Epithelial cell of prostate (primary cell): ENCODE measurements around the gene HELZ.
"Not testable (repeated sequence)": the region's sequence is repeated elsewhere in the genome, so short reads cannot be mapped to it uniquely, and the experiment has no call there.

ENCODE experiments used
- DNase-seq: peaks from one replicate; pipeline ENCODE4 v3.0.0-alpha.2; 2011; ENCODE audit warnings: low read depth, low spot score
- H3K27ac ChIP-seq: fragments of 450-650 bp; 2 replicates; pipeline ENCODE4 v1.5.1; 2017; ENCODE audit warnings: mild to moderate bottlenecking

The HELZ gene

DNA sequence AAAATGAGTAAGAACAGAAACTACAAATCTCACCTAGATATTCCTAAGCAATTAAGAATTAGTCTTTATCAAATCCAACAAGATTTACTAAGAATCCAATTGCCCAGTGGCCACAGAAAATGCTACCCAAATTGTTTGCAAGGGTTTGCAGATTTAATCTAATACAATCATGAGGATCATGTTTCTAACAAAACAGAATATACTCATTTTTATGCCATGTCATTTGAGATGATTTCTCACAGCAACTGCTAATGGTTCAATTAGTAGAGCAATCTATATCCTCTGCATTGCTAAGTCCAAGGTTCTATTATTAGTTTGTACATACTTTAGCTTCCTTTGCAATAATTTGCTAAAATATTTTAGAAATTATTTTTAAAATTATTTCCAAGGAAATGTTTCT, 41.2 kb downstream of the HELZ start:
- H3K27ac ChIP-seq, result no peak overlapping the region
- no peak for DNase-seq

DNA sequence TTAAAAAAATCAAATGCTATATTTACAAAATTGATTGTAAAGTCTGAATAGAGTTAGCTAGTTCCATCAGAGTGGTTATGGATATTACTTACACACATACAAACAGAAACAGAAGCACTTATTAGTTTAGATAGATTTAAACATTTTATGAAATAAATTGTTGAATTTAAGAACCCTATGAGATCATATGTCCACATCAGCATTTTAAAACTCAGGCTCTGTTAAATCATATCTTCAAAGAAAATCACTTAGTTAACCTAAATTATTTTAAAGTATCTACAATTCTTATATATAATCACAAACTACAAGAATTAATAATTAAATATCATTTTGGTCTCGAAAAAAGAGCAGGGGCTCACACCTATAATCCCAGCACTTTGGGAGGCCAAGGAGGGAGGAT, 42.5 kb downstream of the HELZ start:
- H3K27ac ChIP-seq, result no peak overlapping the region
- no peak for DNase-seq

DNA sequence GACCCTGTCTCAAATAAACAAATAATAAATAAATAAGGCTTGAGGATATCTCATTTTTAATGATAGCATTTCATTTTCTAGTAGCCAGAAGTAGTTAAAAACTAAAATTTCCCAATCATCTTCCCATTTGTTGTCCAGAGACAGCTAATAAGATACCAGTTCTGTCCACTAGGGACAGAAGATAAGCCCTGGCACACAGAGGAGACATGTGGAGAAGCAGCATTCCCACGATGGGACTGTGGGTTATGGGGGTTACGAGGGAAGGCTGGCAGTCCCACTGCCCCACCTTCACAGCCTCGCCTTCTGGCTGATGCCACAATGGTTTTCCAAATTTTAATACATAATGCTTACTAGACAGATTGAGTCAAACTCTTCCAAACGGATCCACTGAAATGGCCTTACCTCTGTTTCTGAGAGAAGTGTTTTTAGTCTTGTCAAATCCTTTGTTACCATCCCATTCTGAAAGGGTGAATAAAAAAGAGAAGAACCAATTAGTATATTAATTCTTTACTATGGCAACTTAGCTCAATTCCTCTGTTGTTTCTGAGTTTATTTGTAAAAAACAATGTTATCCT, 44.2 kb downstream of the HELZ start:
- no peak overlapping the region for H3K27ac ChIP-seq
- DNase-seq, result no peak

DNA sequence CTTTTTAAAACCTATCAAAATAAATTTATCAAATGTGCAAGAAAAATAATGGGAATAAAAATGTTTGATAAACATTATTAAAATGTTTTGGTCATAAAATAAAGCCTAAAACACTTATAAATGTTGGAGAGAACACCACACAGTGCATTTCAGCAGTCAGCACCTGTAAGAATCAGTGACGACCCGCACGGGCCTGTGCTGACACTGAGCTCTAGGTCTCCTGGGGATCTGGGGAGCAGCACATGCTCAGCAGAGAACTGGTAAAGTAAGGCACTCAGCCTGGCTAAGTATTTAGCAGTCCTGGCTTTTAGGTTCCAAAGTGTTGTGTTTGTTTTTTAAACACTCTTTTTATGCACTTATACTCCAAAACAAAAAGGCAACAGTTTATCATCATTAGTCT, 46.9 kb downstream of the HELZ start:
- H3K27ac ChIP-seq, result no peak overlapping the region
- no peak for DNase-seq

DNA sequence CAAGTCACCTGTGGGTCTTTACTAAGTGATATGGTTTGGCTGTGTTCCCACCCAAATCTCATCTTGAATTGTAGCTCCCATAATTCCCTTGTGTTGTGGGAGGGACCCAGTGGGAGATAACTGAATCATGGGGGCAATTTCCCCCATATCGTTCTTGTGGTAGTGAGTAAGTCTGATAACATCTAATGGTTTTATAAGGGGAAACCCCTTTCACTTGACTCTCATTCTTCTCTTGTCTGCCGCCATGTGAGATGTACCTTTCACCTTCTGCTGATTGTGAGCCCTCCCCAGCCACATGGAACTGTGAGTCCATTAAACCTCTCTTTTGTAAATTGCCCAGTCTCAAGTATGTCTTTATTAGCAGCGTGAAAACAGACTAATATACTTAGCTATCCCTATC, 48.0 kb downstream of the HELZ start:
- not testable (repeated sequence) for H3K27ac ChIP-seq, DNase-seq

DNA sequence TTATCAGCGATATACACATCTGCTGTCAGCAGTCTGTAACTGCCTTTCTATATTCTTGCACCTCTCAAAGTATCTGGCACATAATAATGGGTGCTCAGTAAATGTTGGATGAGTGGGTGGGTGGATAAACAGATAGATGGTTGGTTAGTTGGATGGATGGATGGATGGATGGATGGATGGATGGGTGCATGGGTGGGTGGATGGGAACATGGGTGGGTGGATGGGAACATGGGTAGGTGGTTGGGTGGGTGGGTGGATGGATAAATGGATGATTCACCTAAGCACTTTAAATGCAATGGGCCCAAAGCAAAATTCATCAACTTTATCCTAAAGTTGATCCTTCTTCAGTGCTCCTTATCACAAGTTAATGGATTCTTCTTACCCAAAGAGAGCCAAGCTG, 48.6 kb downstream of the HELZ start:
- no peak for DNase-seq
- no peak overlapping the region for H3K27ac ChIP-seq

DNA sequence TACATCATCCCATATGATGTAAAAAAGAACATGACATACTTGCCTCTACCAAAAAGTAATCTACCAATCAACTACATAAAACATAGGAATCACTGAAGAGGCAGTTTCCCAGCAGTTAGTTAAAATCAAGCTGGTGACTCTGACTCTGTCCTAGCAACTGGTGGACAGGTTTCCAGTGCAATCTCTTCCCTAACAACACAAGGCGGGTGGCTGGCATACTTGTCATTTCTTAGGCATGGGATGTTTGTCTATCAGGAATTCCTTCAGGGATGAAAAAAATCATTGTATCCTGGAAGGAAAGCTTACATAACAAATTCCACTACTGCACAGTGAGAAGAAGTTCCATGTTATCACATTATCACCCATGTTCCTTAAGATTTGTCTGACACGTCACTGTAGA, 50.9 kb downstream of the HELZ start:
- no peak for DNase-seq
- H3K27ac ChIP-seq, result no peak overlapping the region

DNA sequence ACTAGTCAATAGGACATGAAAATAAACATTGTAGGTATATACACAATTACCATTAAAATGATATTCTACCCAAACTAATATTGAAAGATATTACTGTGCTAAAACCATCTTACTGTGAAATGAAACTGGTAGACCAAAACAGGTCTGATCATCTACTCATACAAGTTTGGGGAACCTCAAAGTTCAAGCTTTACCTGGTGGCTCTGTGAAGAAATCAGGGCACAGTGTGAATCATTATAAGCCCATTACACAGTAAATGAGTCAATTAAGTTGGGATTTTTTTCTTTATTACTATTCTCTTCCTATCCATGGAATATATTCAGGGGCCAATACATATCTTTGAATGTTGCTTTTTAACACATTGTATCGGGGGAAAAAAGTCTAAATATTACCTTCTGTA, 57.1 kb downstream of the HELZ start:
- DNase-seq, result no peak
- no peak overlapping the region for H3K27ac ChIP-seq

DNA sequence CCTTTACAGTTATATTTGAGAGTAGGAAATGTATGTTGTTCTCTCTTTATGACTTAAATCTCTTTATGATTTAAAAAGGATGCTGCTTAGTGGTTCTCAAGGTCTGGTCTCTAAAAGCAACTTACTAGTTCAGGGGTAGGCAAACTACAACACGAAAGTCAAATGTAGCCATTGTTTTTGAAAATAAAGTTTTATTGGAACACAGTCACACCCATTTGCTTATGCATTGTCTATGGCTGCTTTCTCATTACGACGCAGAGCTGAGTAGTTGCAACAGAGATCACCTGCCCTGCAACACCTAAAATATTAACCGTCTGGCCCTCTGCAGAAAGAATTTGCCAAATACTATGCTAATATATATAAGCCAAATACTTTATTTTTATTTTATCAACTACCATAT, 58.2 kb downstream of the HELZ start:
- no peak overlapping the region for H3K27ac ChIP-seq
- no peak for DNase-seq

DNA sequence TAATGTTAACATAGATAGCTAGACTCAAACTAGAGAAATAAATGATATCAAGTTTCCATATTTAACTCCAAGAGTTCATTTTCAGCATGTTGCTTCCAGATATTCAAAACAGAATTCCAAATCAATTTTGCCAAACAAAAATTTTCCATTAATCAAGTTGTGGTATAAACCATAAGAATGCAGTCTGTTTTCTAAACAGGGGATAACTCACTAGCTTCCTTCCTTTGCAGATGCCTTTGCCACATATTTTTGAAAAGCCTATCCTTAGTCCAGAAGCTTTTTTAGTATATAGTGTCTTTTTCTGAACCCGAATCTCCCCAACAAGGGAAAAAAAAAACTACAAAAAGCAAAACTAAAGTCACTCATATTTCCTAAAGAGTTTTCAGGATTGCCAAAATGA, 61.5 kb downstream of the HELZ start:
- DNase-seq, result no peak
- no peak overlapping the region for H3K27ac ChIP-seq

DNA sequence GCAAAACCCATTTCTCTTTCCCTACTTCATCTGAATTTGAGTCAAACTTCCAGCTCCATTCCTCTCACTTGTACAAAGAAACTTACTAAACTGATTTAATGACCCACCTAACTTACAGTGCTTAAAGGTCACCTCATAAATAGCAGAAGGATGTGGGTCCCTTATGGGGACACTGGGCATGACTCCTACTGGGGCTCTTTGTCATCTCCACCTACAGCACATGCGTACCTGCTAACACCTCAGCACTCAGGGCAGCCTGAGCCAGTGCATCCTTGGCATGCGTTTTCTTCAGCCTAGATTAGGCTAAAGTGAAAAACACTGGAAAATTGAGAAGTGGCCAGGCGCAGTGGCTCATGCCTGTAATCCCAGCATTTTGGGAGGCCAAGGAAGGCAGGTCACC, 63.2 kb downstream of the HELZ start:
- no peak overlapping the region for H3K27ac ChIP-seq
- DNase-seq, result no peak

DNA sequence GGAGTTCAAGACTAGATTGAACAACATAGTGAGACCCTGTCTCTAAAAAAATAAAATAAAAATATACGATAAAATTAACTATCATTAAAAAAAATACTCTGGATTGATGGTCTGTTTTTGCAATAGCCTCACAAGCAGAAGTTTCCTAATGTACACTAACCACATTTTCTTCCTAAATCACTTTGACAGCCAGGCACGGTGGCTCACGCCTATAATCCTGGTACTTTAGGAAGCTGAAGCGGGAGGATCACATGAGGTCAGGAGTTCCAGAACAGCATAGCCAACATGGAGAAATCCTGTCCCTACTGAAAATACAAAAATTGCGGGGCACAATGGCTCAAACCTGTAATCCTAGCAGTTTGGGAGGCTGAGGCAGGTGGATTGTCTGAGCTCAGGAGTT, 64.7 kb downstream of the HELZ start:
- DNase-seq, result no peak
- H3K27ac ChIP-seq, result no peak overlapping the region

DNA sequence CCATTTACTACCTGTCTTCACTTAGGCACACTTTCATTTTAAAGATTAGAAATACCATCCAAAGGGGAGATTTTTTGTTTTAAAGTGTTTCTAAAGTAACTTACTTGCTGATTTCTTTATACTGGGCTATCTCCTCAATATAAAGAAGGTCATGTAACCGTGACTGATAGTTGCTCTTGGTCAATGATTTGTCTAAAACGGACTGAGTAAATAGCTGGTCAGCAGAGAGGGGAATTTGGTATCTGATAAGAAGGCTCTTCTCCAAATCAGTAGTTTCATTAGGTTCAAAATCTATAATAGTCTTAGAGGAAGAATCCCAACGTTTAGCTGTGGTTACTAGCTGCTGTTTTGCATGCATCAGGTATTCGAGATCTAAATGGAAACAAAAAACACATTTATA, 66.4 kb downstream of the HELZ start:
- no peak overlapping the region for H3K27ac ChIP-seq
- no peak for DNase-seq

DNA sequence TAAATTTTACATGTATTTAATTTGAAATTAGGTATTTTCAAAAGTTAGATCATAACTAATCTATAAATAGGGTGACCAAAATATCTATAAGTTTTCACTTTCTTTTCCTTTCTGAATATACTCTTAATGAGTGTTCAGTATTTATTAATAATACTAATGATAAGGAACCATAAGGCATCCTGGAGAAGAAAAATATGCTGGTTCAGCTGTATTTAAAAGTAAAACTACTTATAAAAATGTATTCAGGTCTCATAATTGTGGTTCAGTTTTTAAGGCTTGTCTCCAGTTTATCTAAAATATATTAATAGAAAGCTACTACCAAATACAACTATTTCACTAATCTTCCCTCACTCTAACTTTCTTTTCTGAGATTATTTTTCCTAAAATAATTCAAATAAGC, 67.3 kb downstream of the HELZ start:
- no peak for DNase-seq
- H3K27ac ChIP-seq, result no peak overlapping the region

DNA sequence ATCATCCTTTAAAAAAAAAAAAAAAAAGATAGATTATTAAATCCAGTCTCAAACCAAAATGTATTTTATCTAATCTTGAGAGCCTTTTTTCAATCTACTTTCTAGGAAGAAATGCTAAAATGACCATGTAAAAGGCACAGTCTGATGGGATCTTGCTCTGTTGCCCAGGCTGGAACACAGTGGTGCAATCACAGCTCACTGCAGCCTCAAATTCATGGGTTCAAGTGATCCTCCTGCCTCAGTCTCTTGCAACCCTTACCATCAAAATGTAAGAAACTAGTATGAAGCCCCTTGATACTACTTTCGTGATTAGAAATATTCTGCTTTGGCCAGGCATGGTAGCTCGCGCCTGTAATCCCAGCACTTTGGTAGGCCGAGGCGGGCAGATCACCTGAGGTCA, 70.8 kb downstream of the HELZ start:
- no peak for DNase-seq
- no peak overlapping the region for H3K27ac ChIP-seq

DNA sequence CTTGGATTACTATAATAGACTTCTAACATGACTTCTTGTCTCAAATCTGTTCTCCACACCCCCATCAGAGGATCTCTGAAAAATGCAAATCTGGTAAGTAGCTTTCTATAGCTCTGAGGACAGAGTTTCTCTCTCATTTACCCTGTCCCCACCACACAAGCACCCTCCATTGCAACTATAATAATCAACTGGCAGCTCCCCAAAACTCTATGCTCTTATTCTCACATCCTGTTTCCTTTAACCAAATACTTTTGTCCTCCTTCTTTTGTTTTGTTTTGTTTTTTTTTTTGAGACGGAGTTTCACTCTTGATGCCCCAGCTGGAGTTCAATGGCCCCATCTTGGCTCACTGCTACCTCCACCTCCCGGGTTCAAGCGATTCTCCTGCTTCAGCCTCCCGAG, 73.4 kb downstream of the HELZ start:
- DNase-seq, result no peak
- H3K27ac ChIP-seq, result no peak overlapping the region

DNA sequence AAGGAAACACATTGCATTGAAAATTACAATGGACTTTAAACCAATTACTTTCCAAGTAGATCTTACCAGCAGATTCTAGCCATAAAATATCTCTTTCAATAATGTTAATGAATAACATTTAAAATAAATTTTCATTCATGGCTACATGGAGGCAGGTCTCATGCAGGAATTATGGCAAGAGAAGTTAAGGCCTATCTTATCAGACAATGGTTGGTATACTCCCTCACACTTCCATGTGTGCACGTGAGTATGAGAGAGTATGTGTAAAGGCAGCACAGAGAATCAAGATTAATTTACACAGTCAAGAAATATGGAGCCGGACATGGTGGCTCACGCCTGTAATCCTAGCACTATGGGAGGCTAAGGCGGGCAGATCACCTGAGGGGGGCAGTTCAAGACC, 76.5 kb downstream of the HELZ start:
- DNase-seq, result no peak
- no peak overlapping the region for H3K27ac ChIP-seq

DNA sequence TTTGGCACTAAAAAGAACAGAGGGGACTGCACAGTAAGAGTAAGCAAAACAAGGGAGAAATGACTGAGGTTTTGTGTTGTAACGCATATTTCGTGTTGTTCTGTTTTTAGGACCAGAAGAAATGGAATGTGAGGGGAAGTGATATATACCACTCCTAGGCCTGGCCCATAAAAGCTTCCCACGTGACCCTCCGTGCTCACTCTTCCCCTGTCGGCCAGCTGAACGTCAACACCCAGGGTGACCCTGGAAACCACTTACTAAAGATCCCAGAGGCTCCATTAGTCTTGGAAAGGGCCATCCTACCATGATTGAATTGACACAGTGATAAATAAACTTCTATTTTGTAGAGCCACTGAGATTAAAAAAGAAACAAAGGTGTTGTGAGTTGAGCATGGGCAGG, 79.8 kb downstream of the HELZ start:
- no peak overlapping the region for H3K27ac ChIP-seq
- no peak for DNase-seq

DNA sequence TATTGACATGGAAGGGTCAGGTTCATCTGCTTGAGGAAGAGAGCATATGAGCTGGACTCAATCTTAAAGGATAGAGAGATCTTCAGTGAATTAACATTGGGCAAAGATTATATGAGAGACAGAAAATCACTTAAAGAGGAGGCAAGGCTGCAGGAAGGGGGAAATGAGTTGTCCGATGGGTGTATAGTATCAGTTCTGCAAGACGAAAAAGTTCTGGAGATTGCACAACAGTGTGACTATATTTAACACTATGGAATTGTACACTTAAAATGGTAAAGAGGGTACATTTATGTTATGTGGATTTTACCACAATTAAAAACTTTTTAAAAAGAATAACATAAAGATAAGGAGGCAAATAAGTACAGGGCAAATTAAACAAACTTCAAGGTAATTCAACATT, 80.7 kb downstream of the HELZ start:
- DNase-seq, result no peak
- H3K27ac ChIP-seq, result no peak overlapping the region

DNA sequence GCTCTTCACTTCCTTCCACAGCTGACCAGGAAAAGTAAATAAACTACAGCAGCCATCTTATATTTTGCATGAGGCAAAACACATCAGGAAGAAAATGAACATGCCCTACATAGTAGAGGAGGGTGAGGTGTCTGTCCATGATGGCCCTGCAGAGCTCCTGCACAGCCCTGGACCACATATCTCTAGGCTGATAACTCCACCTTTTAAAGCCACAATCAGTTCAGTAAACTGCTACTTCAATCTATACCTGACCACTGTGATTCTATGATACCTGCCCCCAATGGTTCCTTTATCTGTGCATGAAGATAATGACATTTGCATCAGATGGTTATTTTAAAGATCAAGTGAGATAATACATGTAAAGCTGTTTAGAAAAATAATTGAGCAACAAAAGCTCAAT, 82.2 kb downstream of the HELZ start:
- no peak overlapping the region for H3K27ac ChIP-seq
- no peak for DNase-seq

DNA sequence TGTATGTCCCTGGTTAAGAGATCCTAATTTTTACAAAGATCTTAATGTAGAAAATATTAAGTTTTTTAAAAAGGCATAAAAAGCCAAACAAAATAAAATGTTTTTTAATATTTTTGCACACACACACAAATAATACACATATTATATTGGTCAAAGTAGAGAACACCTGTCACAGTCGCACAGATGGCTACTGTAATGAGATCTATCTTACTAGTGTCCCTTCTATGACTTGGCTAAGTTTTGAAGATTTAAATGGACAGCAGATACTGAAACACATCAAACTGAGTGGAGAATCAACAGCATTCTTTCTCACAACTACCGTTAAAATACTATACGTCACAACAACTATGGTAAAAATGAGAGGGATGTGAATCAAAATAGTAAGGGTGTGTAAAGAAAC, 83.4 kb downstream of the HELZ start:
- no peak overlapping the region for H3K27ac ChIP-seq
- no peak for DNase-seq

DNA sequence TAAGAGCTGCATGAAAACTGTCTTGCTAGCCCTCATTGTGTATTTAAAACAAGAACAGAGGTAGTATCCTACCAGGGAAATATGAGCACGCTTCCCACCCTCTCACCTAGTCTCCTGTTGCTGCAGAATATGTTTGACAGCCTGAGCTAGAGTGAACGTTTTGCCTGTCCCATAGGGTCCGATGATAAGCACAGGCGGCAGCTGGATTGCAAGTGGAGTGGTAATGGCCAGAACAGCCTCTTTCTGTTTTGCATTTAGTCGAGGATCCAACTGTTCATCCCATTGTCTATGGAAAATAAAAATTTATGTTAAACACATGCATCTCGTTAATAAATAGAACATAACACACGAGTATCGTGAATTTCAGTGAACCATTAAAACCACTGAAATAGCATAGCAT, 84.2 kb downstream of the HELZ start:
- no peak for DNase-seq

More for the DNA sequence above, 84.2 kb downstream of the HELZ start:
- no peak overlapping the region for H3K27ac ChIP-seq
